ENCODE measurements around the gene RELN.

RELN gene

GRCh38 chr7:103702454-103702853 is 287.0 kb downstream of the RELN start:
- TF ChIP-seq, protein P1, sequence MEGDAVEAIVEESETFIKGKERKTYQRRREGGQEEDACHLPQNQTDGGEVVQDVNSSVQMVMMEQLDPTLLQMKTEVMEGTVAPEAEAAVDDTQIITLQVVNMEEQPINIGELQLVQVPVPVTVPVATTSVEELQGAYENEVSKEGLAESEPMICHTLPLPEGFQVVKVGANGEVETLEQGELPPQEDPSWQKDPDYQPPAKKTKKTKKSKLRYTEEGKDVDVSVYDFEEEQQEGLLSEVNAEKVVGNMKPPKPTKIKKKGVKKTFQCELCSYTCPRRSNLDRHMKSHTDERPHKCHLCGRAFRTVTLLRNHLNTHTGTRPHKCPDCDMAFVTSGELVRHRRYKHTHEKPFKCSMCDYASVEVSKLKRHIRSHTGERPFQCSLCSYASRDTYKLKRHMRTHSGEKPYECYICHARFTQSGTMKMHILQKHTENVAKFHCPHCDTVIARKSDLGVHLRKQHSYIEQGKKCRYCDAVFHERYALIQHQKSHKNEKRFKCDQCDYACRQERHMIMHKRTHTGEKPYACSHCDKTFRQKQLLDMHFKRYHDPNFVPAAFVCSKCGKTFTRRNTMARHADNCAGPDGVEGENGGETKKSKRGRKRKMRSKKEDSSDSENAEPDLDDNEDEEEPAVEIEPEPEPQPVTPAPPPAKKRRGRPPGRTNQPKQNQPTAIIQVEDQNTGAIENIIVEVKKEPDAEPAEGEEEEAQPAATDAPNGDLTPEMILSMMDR (IDR thresholded peaks at IDR 0.05): no peak
- TF ChIP-seq ZFX (IDR thresholded peaks at IDR 0.05; ENCODE audit: borderline replicate concordance): no peak
- H3K27ac ChIP-seq: no peak overlapping the region

GRCh38 chr7:103699032-103699431 is 290.4 kb downstream of the RELN start:
- H3K27ac ChIP-seq: no peak overlapping the region
- TF ChIP-seq, protein P1 (IDR thresholded peaks at IDR 0.05): no peak
- no peak for TF ChIP-seq ZFX (IDR thresholded peaks at IDR 0.05; ENCODE audit: borderline replicate concordance)

- TF ChIP-seq, protein P1 (IDR thresholded peaks at IDR 0.05): no peak
- no peak for TF ChIP-seq ZFX (IDR thresholded peaks at IDR 0.05; ENCODE audit: borderline replicate concordance)
- H3K27ac ChIP-seq: no peak overlapping the region
Measured at GRCh38 chr7:103698064-103698463, 291.4 kb downstream of the RELN start.

GRCh38 chr7:103695521-103695920 is 293.9 kb downstream of the RELN start:
- no peak for TF ChIP-seq ZFX (IDR thresholded peaks at IDR 0.05; ENCODE audit: borderline replicate concordance)
- TF ChIP-seq, protein P1 (IDR thresholded peaks at IDR 0.05): no peak

DNA sequence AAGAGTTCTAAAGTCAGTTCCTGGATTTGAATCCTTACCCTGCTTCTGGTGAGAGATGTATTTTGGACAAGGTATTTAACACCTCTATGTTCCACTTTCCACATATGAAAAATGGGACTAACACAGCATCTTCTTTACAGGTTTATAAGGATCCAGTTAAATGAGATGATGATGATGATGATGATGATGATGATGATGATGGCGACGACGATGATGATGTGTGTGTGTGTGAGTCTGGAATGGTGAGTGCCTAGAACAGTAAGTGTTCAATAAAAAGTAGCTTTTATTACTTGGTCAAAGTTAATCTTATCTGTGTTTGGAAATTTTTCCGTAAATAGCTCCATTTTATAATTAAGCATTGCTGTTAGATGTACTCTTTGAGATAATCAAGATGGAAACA is 295.2 kb downstream of the RELN start:
- H3K27ac ChIP-seq: no peak overlapping the region
- TF ChIP-seq, protein P1 (IDR thresholded peaks at IDR 0.05): no peak
- no peak for TF ChIP-seq ZFX (IDR thresholded peaks at IDR 0.05; ENCODE audit: borderline replicate concordance)

More at GRCh38 chr7:103695521-103695920, 293.9 kb downstream of the RELN start:
- H3K27ac ChIP-seq: no peak overlapping the region

GRCh38 chr7:103691291-103691690 is 298.2 kb downstream of the RELN start:
- TF ChIP-seq ZFX (IDR thresholded peaks at IDR 0.05; ENCODE audit: borderline replicate concordance): no peak
- TF ChIP-seq, protein P1 (IDR thresholded peaks at IDR 0.05): no peak
- no peak overlapping the region for H3K27ac ChIP-seq

- no peak overlapping the region for H3K27ac ChIP-seq
- TF ChIP-seq ZFX (IDR thresholded peaks at IDR 0.05; ENCODE audit: borderline replicate concordance): no peak
- TF ChIP-seq, protein P1 (IDR thresholded peaks at IDR 0.05): no peak
Measured at GRCh38 chr7:103690242-103690974, 299.1 kb downstream of the RELN start.

Measured in 22Rv1 (cell line).